Endothelial cell of umbilical vein (primary cell): ENCODE measurements around the gene PKMYT1. TPM values are rescaled to one million over a fixed set of nuclear protein-coding genes. Genes with fewer than 3 reads are reported as not detected.

ENCODE experiments used
- BruUV-seq: library from RNA; stranded (reverse); fragments of 400-500 nt; replicated peaks from 2 replicates; lab custom pipeline; 2021; lab: Mats Ljungman, UMichigan
- CTCF ChIA-PET: fragments of 300-600, 350-600 bp; sonication (Branson Sonifier 250); formaldehyde crosslinking; loops from one replicate; lab custom pipeline; 2021; ENCODE audit warnings: antibody characterized with exemption, inconsistent platforms; lab: Charles Lee
- POLR2A ChIA-PET: fragments of 300-600, 350-600 bp; sonication (Branson Sonifier 250); formaldehyde crosslinking; loops from one replicate; lab custom pipeline; 2021; ENCODE audit warnings: antibody characterized with exemption, inconsistent platforms; lab: Charles Lee
- DNase-seq: peaks from one replicate; pipeline ENCODE4 v3.0.0-alpha.2; 2011; ENCODE audit warnings: low read depth, low spot score
- FAIRE-seq: peaks from 2 replicates; lab custom pipeline; 2011; peaks lifted over from hg19 to GRCh38; lab: Jason Lieb, UNC
- H2AFZ ChIP-seq: 2 replicates; pipeline ENCODE4 v1.6.0; 2012; ENCODE audit warnings: low read depth, low read length, control low read depth, inconsistent platforms
- H3K27ac ChIP-seq: 2 replicates; pipeline ENCODE4 v1.5.1; 2011; ENCODE audit warnings: low read depth, mild to moderate bottlenecking, control low read depth, low read length, moderate library complexity; ENCODE audit not compliant: insufficient read depth
- H3K27me3 ChIP-seq, 2 experiments: 2 replicates each; pipeline versions ENCODE4 v1.6.0 to v1.6.1; 2011; ENCODE audit warnings: low read length in 2 of 2, mixed read lengths in 1 of 2; ENCODE audit not compliant: control insufficient read depth in 2 of 2, insufficient read depth in 2 of 2
- H3K36me3 ChIP-seq, 2 experiments: 2 replicates in 1 of 2; 3 replicates in 1 of 2; pipeline ENCODE4 v1.5.1; 2011; ENCODE audit warnings: low read length in 2 of 2, mild to moderate bottlenecking in 1 of 2, moderate library complexity in 1 of 2; ENCODE audit not compliant: control insufficient read depth in 2 of 2, insufficient read depth in 2 of 2; ENCODE audit errors: extremely low read depth in 1 of 2
- H3K4me1 ChIP-seq: 3 replicates; pipeline ENCODE4 v1.5.1; 2011; ENCODE audit warnings: mild to moderate bottlenecking, low read length; ENCODE audit not compliant: control insufficient read depth, insufficient read depth; ENCODE audit errors: extremely low read depth
- H3K4me2 ChIP-seq: 2 replicates; pipeline ENCODE4 v1.6.1; 2011; ENCODE audit warnings: low read length, control low read depth, mixed read lengths; ENCODE audit not compliant: insufficient read depth
- H3K4me3 ChIP-seq, 3 experiments: fragments of 200-600 bp in 1 of 3; sonication (generic), shearing (Covaris generic) in 1 of 3; replicated peaks in 1 of 3; 2 replicates each; pipeline ENCODE4 v1.5.1; 2011 to 2016; ENCODE audit warnings: control low read depth in 3 of 3, low read length in 3 of 3, mild to moderate bottlenecking in 2 of 3, inconsistent platforms in 1 of 3, low read depth in 1 of 3, moderate library complexity in 1 of 3; ENCODE audit not compliant: insufficient read depth in 1 of 3
- H3K79me2 ChIP-seq: 2 replicates; pipeline ENCODE4 v1.6.0; 2012; ENCODE audit warnings: low read length, inconsistent platforms; ENCODE audit not compliant: control insufficient read depth, insufficient read depth
- H3K9ac ChIP-seq: replicated peaks from 2 replicates; pipeline ENCODE3; 2011; ENCODE audit warnings: low read length, control low read depth; ENCODE audit not compliant: insufficient read depth; ENCODE audit errors: extremely low read depth
- H3K9me1 ChIP-seq: replicated peaks from 3 replicates; pipeline ENCODE4 v1.6.0; 2011; ENCODE audit warnings: mild to moderate bottlenecking, low read length; ENCODE audit not compliant: control insufficient read depth, insufficient read depth; ENCODE audit errors: extremely low read depth
- H3K9me3 ChIP-seq: replicated peaks from 2 replicates; pipeline ENCODE4 v1.5.1; 2012; ENCODE audit warnings: low read length, inconsistent platforms; ENCODE audit not compliant: control insufficient read depth, insufficient read depth
- H4K20me1 ChIP-seq: replicated peaks from 2 replicates; pipeline ENCODE3; 2011; ENCODE audit warnings: mild to moderate bottlenecking, low read length; ENCODE audit not compliant: control insufficient read depth, insufficient read depth; ENCODE audit errors: extremely low read depth
- EZH2 ChIP-seq: IDR thresholded peaks from 2 replicates; pipeline ENCODE4 v1.6.1; 2012; ENCODE audit warnings: borderline replicate concordance, low read depth, mild to moderate bottlenecking, moderate library complexity, low read length, inconsistent platforms; ENCODE audit not compliant: severe bottlenecking
- FOS ChIP-seq: IDR thresholded peaks from 2 replicates; pipeline ENCODE4 v1.6.1; 2011; ENCODE audit warnings: mild to moderate bottlenecking, low read length, moderate library complexity, borderline replicate concordance; ENCODE audit not compliant: insufficient read depth
- GATA2 ChIP-seq: IDR thresholded peaks from 2 replicates; pipeline ENCODE4 v1.7.0; 2011; ENCODE audit warnings: low read depth, mild to moderate bottlenecking, moderate library complexity, mixed read lengths, low read length; ENCODE audit not compliant: insufficient read length, insufficient read depth
- JUN ChIP-seq: IDR thresholded peaks from 2 replicates; pipeline ENCODE4 v1.6.1; 2011; ENCODE audit warnings: borderline replicate concordance, low read depth; ENCODE audit not compliant: insufficient read length, insufficient read depth
- POLR2A ChIP-seq: IDR thresholded peaks from 2 replicates; pipeline ENCODE4 v1.6.1; 2012; ENCODE audit warnings: low read depth, mild to moderate bottlenecking, control low read depth, low read length
- POLR2AphosphoS5 ChIP-seq: IDR thresholded peaks from 2 replicates; pipeline ENCODE4 v1.6.1; 2012; ENCODE audit warnings: low read depth, mild to moderate bottlenecking, control low read depth, low read length, moderate library complexity; ENCODE audit not compliant: insufficient read depth
- dilution Hi-C: fragments of 300-500 bp; cut with MboI; formaldehyde crosslinking; loops from one replicate; pipeline ENCODE4 v1.15.0; 2019; ENCODE audit warnings: low sequenced_read_pairs; ENCODE audit not compliant: extremely low pct_ligation_motif_present
- intact Hi-C: fragments of 100-400 bp; cut with micrococcal nuclease; formaldehyde crosslinking; loops from one replicate; pipeline ENCODE4 v1.10.0; 2022
- polyA plus RNA-seq, 4 experiments: library from polyadenylated mRNA; depleted of rRNA in 3 of 4; stranded (reverse) in 3 of 4; unstranded in 1 of 4; fragments of >200 nt; gene quantifications; 2 replicates each; pipeline versions ENCODE4 v1.2.1 to v1.2.3, GENCODE V29; 2011 to 2012; ENCODE audit warnings: missing spikeins in 1 of 4
- total RNA-seq: library from RNA; stranded (reverse); gene quantifications from 2 replicates; pipeline ENCODE4 v1.2.3, GENCODE V29; 2021

Gene PKMYT1
- total and polyA plus RNA-seq, 2 donors (not counting 3 experiments of a cell fraction or from before 2014, with no cell fraction given) = 26.1 to 48.5 TPM

GRCh38 chr16:2975161-2975795, 5.0 kb downstream of the PKMYT1 start:
- CTCF ChIA-PET = no interaction called here
- TF ChIP-seq JUN = no peak
- DNase-seq = no peak

DNA sequence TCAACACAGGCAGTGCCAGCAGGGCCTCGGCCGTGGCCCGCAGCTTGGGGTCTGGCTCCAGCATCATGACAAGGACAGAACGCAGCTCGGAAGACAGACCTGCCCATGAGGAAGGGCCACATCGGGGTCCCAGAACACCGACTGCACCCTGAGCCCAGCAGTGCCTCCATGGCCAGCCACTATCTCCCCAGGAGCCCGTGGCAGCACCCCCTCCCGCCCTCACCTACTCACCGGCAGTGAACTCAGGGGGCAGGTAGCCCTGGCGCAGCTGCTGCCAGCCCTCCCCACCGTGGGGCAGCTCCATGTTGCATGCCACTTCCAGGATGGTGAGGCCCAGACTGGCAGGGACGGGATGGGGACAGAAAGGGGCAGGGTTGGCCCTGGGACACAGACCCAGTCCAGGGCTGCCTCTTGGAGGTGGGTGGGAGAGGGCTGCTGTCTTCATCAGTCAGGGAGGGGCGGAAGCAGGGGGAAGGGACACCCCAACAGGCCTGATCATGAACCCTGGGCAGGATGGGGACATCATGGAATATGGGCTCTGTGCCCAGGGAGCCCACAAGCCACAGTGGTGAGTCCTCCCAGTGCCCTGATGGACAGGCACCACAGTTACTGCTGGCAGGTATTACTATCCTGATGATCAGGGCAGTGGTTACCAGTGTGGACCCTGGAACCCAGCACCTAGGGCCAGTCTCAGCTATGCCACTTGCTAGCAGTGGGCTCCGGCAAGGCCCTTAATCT, 5.8 kb downstream of the PKMYT1 start:
- no peak for FAIRE-seq

More at GRCh38 chr16:2975161-2975795, 5.0 kb downstream of the PKMYT1 start:
- Histone ChIP-seq H3K4me3 (no peak overlapping the region), H3K9ac (no peak overlapping the region), H3K9me3 (no peaks in the 10 kb centered on the region), H3K27ac (no peak overlapping the region), H2AFZ (no peak overlapping the region), H3K79me2 (peaks cover 14% of the 10 kb centered on the region), H3K36me3 (peaks cover 0 to 2% of the 10 kb centered on the region in 2 experiments), H3K9me1 (no peaks in the 10 kb centered on the region), H3K27me3 (no peaks in the 10 kb centered on the region), H3K4me1 (peaks cover 9% of the 10 kb centered on the region), H4K20me1 (no peaks in the 10 kb centered on the region), H3K4me2 (no peak overlapping the region)
- dilution Hi-C loops = no loop called here
- intact Hi-C loops = no loop called here
- BruUV-seq = no TSS peak
- POLR2A ChIA-PET = no interaction called here
- FAIRE-seq = no peak

More for the DNA sequence above, 5.8 kb downstream of the PKMYT1 start:
- no peaks in the 10 kb centered on the region for H3K9me3 ChIP-seq
- dilution Hi-C loops (no loop called here), intact Hi-C loops (no loop called here)
- CTCF ChIA-PET = no interaction called here
- H3K9ac ChIP-seq = no peak overlapping the region
- H3K79me2 ChIP-seq = peaks cover 13% of the 10 kb centered on the region
- no peak for DNase-seq
- no peak for TF ChIP-seq FOS
- no peak for TF ChIP-seq GATA2
- no peak for TF ChIP-seq POLR2AphosphoS5
- no peak for TF ChIP-seq POLR2A
- no peak for TF ChIP-seq EZH2
- no peaks in the 10 kb centered on the region for H4K20me1 ChIP-seq
- POLR2A ChIA-PET = no interaction called here
- BruUV-seq = no TSS peak
- H3K27me3 ChIP-seq = no peaks in the 10 kb centered on the region
- no peaks in the 10 kb centered on the region for H3K9me1 ChIP-seq
- no peak overlapping the region for H3K27ac ChIP-seq
- H2AFZ ChIP-seq = no peak overlapping the region
- peaks cover 0 to 2% of the 10 kb centered on the region in 2 experiments for H3K36me3 ChIP-seq
- H3K4me2 ChIP-seq = no peak overlapping the region
- H3K4me1 ChIP-seq = peaks cover 7% of the 10 kb centered on the region
- H3K4me3 ChIP-seq = no peak overlapping the region
